Gastrocnemius medialis (tissue), 4 donors: ENCODE data around the gene KIR3DL1.

ENCODE experiments used
- CTCF ChIP-seq, 5 experiments: fragments of 450-650 bp in 3 of 5; fragments of 200-600 bp in 2 of 5; sonication (generic) in 2 of 5; IDR thresholded peaks in 4 of 5; conservative IDR thresholded peaks in 1 of 5; 1 replicate in 4 of 5; 2 replicates in 1 of 5; pipeline ENCODE4 v1.5.1; 2016 to 2019; ENCODE audit warnings: antibody characterized with exemption in 5 of 5, mild to moderate bottlenecking in 3 of 5, moderate library complexity in 3 of 5
- POLR2A ChIP-seq, 2 donors: fragments of 450-650 bp; IDR thresholded peaks; one replicate each; pipeline ENCODE4 v1.6.1; 2017; ENCODE audit warnings: antibody characterized with exemption in 2 of 2, mild to moderate bottlenecking in 2 of 2, moderate library complexity in 2 of 2

GRCh38 chr19:54806516-54806838 lies 9.8 kb upstream of the KIR3DL1 start:
- no peak for TF ChIP-seq POLR2A (IDR thresholded peaks at IDR 0.05)
- no peak for TF ChIP-seq CTCF (IDR thresholded peaks at IDR 0.05 in 4 of 5, conservative IDR thresholded peaks at IDR 0.05 in 1 of 5)
